ENCODE measurements around the gene ZRANB2.

The ZRANB2 gene

DNA sequence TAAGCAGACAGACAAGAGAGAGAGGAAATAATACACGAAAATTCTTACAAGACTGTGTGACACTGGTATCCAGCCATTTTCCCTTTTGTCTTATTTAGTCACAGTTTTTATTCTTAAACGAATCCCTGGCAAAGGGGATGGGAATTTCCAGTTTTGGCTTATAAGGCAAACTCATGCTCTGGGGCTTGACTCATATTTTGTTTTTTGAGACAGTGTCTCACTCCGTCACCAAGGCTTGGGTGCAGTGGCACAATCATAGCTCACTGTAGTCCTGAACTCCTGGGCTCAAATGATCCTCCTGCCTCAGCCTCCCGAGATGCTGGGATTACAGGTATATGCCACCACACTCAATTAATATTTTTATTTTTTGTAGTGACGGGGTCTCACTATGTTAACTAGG lies 65.1 kb downstream of the ZRANB2 start:
- H3K4me3 ChIP-seq: no peak overlapping the region
- DNase-seq (ENCODE audit: low spot score): no peak
- TF ChIP-seq, protein P1, sequence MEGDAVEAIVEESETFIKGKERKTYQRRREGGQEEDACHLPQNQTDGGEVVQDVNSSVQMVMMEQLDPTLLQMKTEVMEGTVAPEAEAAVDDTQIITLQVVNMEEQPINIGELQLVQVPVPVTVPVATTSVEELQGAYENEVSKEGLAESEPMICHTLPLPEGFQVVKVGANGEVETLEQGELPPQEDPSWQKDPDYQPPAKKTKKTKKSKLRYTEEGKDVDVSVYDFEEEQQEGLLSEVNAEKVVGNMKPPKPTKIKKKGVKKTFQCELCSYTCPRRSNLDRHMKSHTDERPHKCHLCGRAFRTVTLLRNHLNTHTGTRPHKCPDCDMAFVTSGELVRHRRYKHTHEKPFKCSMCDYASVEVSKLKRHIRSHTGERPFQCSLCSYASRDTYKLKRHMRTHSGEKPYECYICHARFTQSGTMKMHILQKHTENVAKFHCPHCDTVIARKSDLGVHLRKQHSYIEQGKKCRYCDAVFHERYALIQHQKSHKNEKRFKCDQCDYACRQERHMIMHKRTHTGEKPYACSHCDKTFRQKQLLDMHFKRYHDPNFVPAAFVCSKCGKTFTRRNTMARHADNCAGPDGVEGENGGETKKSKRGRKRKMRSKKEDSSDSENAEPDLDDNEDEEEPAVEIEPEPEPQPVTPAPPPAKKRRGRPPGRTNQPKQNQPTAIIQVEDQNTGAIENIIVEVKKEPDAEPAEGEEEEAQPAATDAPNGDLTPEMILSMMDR (IDR thresholded peaks at IDR 0.05): no peak
- H3K27ac ChIP-seq: no peak overlapping the region

DNA sequence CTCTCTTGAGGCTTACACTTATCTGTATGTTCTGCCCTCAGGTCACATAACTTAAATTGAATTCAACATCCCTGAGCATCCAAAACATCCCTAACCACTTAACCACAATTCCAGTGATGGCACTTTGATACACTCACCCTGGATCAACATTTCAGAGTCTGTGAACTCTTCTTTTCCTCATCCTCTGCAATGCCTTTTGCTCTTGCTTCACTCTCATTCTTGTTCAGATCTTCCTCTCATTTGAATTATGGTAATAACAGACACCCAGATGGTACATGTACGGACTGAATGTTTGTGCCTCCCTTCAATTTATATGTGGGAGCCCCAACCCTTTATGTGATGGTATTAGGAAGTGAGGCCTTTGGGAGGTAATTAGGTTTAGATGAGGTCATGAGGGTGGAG lies 66.7 kb downstream of the ZRANB2 start:
- no peak overlapping the region for H3K27ac ChIP-seq
- H3K4me3 ChIP-seq: no peak overlapping the region

More for the DNA sequence above, 66.7 kb downstream of the ZRANB2 start:
- TF ChIP-seq, protein P1 (IDR thresholded peaks at IDR 0.05): no peak
- no peak for DNase-seq (ENCODE audit: low spot score)

All from coronary artery (tissue), 2 donors.